Measurements from ENCODE around the gene RARRES1. TPM values are rescaled to one million over a fixed set of nuclear protein-coding genes. Genes with fewer than 3 reads are reported as not detected.

Gene RARRES1
- total and polyA plus RNA-seq, 2 donors, result 2.4 to 7.3 TPM

- no peak for DNase-seq (ENCODE audit: low read depth in 6 of 9, low spot score in 9 of 9)
- 91% methylated on average over 6 of the region's 6 CpGs for WGBS
- no peak overlapping the region for H3K4me3 ChIP-seq (ENCODE audit: low read length in 2 of 2)
Observed at GRCh38 chr3:158750016-158750415, 17.8 kb upstream of the RARRES1 start.

GRCh38 chr3:158749526-158749925 is 17.3 kb upstream of the RARRES1 start:
- Histone ChIP-seq H3K36me3 (ENCODE audit: control insufficient read depth in 2 of 2, insufficient read depth in 2 of 2, low read length in 1 of 2) (peaks cover 0 to 3% of the 10 kb centered on the region in 2 donors), H3K9me3 (ENCODE audit: control insufficient read depth in 2 of 2, insufficient read depth in 1 of 2, low read length in 1 of 2) (no peaks in the 10 kb centered on the region), H3K27me3 (ENCODE audit: control insufficient read depth in 2 of 2, insufficient read depth in 1 of 2, low read length in 1 of 2) (no peaks in the 10 kb centered on the region), H3K4me1 (ENCODE audit: control insufficient read depth in 2 of 2, insufficient read depth in 2 of 2, low read length in 2 of 2) (no peaks in the 10 kb centered on the region), H3K27ac (ENCODE audit: low read depth in 1 of 2, low read length in 1 of 2) (no peak overlapping the region), H3K4me3 (ENCODE audit: low read length in 2 of 2) (no peak overlapping the region)
- DNase-seq (ENCODE audit: low read depth in 6 of 9, low spot score in 9 of 9), result no peak
- WGBS, result 95% methylated on average over 5 of the region's 5 CpGs

More at GRCh38 chr3:158750016-158750415, 17.8 kb upstream of the RARRES1 start:
- Histone ChIP-seq H3K27me3 (ENCODE audit: control insufficient read depth in 2 of 2, insufficient read depth in 1 of 2, low read length in 1 of 2) (no peaks in the 10 kb centered on the region), H3K27ac (ENCODE audit: low read depth in 1 of 2, low read length in 1 of 2) (no peak overlapping the region), H3K36me3 (ENCODE audit: control insufficient read depth in 2 of 2, insufficient read depth in 2 of 2, low read length in 1 of 2) (peaks cover 0 to 3% of the 10 kb centered on the region in 2 donors), H3K4me1 (ENCODE audit: control insufficient read depth in 2 of 2, insufficient read depth in 2 of 2, low read length in 2 of 2) (no peaks in the 10 kb centered on the region), H3K9me3 (ENCODE audit: control insufficient read depth in 2 of 2, insufficient read depth in 1 of 2, low read length in 1 of 2) (no peaks in the 10 kb centered on the region)

- 33% methylated on average over 7 of the region's 7 CpGs for WGBS
- no peaks in the 10 kb centered on the region for H3K4me1 ChIP-seq (ENCODE audit: control insufficient read depth in 2 of 2, insufficient read depth in 2 of 2, low read length in 2 of 2)
- no peak for DNase-seq (ENCODE audit: low read depth in 6 of 9, low spot score in 9 of 9)
- peaks cover 0 to 3% of the 10 kb centered on the region in 2 donors for H3K36me3 ChIP-seq (ENCODE audit: control insufficient read depth in 2 of 2, insufficient read depth in 2 of 2, low read length in 1 of 2)
- H3K9me3 ChIP-seq (ENCODE audit: control insufficient read depth in 2 of 2, insufficient read depth in 1 of 2, low read length in 1 of 2), result no peaks in the 10 kb centered on the region
- no peak overlapping the region for H3K27ac ChIP-seq (ENCODE audit: low read depth in 1 of 2, low read length in 1 of 2)
- no peak overlapping the region for H3K4me3 ChIP-seq (ENCODE audit: low read length in 2 of 2)
- H3K27me3 ChIP-seq (ENCODE audit: control insufficient read depth in 2 of 2, insufficient read depth in 1 of 2, low read length in 1 of 2), result no peaks in the 10 kb centered on the region
Observed at GRCh38 chr3:158748237-158748828, 16.1 kb upstream of the RARRES1 start.

- peaks cover 0 to 3% of the 10 kb centered on the region in 2 donors for H3K36me3 ChIP-seq (ENCODE audit: control insufficient read depth in 2 of 2, insufficient read depth in 2 of 2, low read length in 1 of 2)
Observed at GRCh38 chr3:158747417-158747816, 15.2 kb upstream of the RARRES1 start.

GRCh38 chr3:158745551-158745950 is 13.3 kb upstream of the RARRES1 start:
- Histone ChIP-seq H3K4me1 (ENCODE audit: control insufficient read depth in 2 of 2, insufficient read depth in 2 of 2, low read length in 2 of 2) (no peaks in the 10 kb centered on the region), H3K27ac (ENCODE audit: low read depth in 1 of 2, low read length in 1 of 2) (no peak overlapping the region), H3K9me3 (ENCODE audit: control insufficient read depth in 2 of 2, insufficient read depth in 1 of 2, low read length in 1 of 2) (no peaks in the 10 kb centered on the region), H3K36me3 (ENCODE audit: control insufficient read depth in 2 of 2, insufficient read depth in 2 of 2, low read length in 1 of 2) (peaks cover 0 to 3% of the 10 kb centered on the region in 2 donors), H3K27me3 (ENCODE audit: control insufficient read depth in 2 of 2, insufficient read depth in 1 of 2, low read length in 1 of 2) (no peaks in the 10 kb centered on the region), H3K4me3 (ENCODE audit: low read length in 2 of 2) (no peak overlapping the region)
- no peak for DNase-seq (ENCODE audit: low read depth in 6 of 9, low spot score in 9 of 9)
- WGBS, result 94% methylated on average over 1 of the region's 1 CpG

More at GRCh38 chr3:158747417-158747816, 15.2 kb upstream of the RARRES1 start:
- WGBS, result 93% methylated on average over 3 of the region's 3 CpGs
- DNase-seq (ENCODE audit: low read depth in 6 of 9, low spot score in 9 of 9), result no peak
- H3K4me3 ChIP-seq (ENCODE audit: low read length in 2 of 2), result no peak overlapping the region
- H3K9me3 ChIP-seq (ENCODE audit: control insufficient read depth in 2 of 2, insufficient read depth in 1 of 2, low read length in 1 of 2), result no peaks in the 10 kb centered on the region
- H3K27ac ChIP-seq (ENCODE audit: low read depth in 1 of 2, low read length in 1 of 2), result no peak overlapping the region
- no peaks in the 10 kb centered on the region for H3K4me1 ChIP-seq (ENCODE audit: control insufficient read depth in 2 of 2, insufficient read depth in 2 of 2, low read length in 2 of 2)
- H3K27me3 ChIP-seq (ENCODE audit: control insufficient read depth in 2 of 2, insufficient read depth in 1 of 2, low read length in 1 of 2), result no peaks in the 10 kb centered on the region

- no peak for DNase-seq (ENCODE audit: low read depth in 6 of 9, low spot score in 9 of 9)
- H3K27ac ChIP-seq (ENCODE audit: low read depth in 1 of 2, low read length in 1 of 2), result no peak overlapping the region
- no peaks in the 10 kb centered on the region for H3K4me1 ChIP-seq (ENCODE audit: control insufficient read depth in 2 of 2, insufficient read depth in 2 of 2, low read length in 2 of 2)
- H3K36me3 ChIP-seq (ENCODE audit: control insufficient read depth in 2 of 2, insufficient read depth in 2 of 2, low read length in 1 of 2), result peaks cover 0 to 3% of the 10 kb centered on the region in 2 donors
- no peak overlapping the region for H3K4me3 ChIP-seq (ENCODE audit: low read length in 2 of 2)
- no peaks in the 10 kb centered on the region for H3K27me3 ChIP-seq (ENCODE audit: control insufficient read depth in 2 of 2, insufficient read depth in 1 of 2, low read length in 1 of 2)
- 97% methylated on average over 4 of the region's 4 CpGs for WGBS
- no peaks in the 10 kb centered on the region for H3K9me3 ChIP-seq (ENCODE audit: control insufficient read depth in 2 of 2, insufficient read depth in 1 of 2, low read length in 1 of 2)
Observed at GRCh38 chr3:158744567-158745288, 12.5 kb upstream of the RARRES1 start.

GRCh38 chr3:158743664-158744566 is 11.7 kb upstream of the RARRES1 start:
- 88% methylated on average over 5 of the region's 5 CpGs for WGBS
- Histone ChIP-seq H3K4me1 (ENCODE audit: control insufficient read depth in 2 of 2, insufficient read depth in 2 of 2, low read length in 2 of 2) (no peaks in the 10 kb centered on the region), H3K9me3 (ENCODE audit: control insufficient read depth in 2 of 2, insufficient read depth in 1 of 2, low read length in 1 of 2) (no peaks in the 10 kb centered on the region), H3K36me3 (ENCODE audit: control insufficient read depth in 2 of 2, insufficient read depth in 2 of 2, low read length in 1 of 2) (peaks cover 0 to 3% of the 10 kb centered on the region in 2 donors), H3K27me3 (ENCODE audit: control insufficient read depth in 2 of 2, insufficient read depth in 1 of 2, low read length in 1 of 2) (no peaks in the 10 kb centered on the region), H3K27ac (ENCODE audit: low read depth in 1 of 2, low read length in 1 of 2) (no peak overlapping the region), H3K4me3 (ENCODE audit: low read length in 2 of 2) (no peak overlapping the region)
- no peak for DNase-seq (ENCODE audit: low read depth in 6 of 9, low spot score in 9 of 9)

GRCh38 chr3:158742871-158743663 is 10.8 kb upstream of the RARRES1 start:
- H3K4me1 ChIP-seq (ENCODE audit: control insufficient read depth in 2 of 2, insufficient read depth in 2 of 2, low read length in 2 of 2), result no peaks in the 10 kb centered on the region
- no peak overlapping the region for H3K27ac ChIP-seq (ENCODE audit: low read depth in 1 of 2, low read length in 1 of 2)
- no peaks in the 10 kb centered on the region for H3K9me3 ChIP-seq (ENCODE audit: control insufficient read depth in 2 of 2, insufficient read depth in 1 of 2, low read length in 1 of 2)
- H3K4me3 ChIP-seq (ENCODE audit: low read length in 2 of 2), result no peak overlapping the region
- H3K36me3 ChIP-seq (ENCODE audit: control insufficient read depth in 2 of 2, insufficient read depth in 2 of 2, low read length in 1 of 2), result no peaks in the 10 kb centered on the region
- no peaks in the 10 kb centered on the region for H3K27me3 ChIP-seq (ENCODE audit: control insufficient read depth in 2 of 2, insufficient read depth in 1 of 2, low read length in 1 of 2)
- 94% methylated on average over 4 of the region's 4 CpGs for WGBS
- DNase-seq (ENCODE audit: low read depth in 6 of 9, low spot score in 9 of 9), result no peak

Measured in thymus (tissue), 11 donors.